WI38 (cell line): ENCODE data around the gene TRIM10.

Experiments
- H3K4me3 ChIP-seq: 2 replicates; pipeline ENCODE4 v1.5.1; 2011; ENCODE audit warnings: low read depth, mild to moderate bottlenecking, control low read depth, low read length
- CTCF ChIP-seq: IDR thresholded peaks from 2 replicates; pipeline ENCODE4 v1.5.1; 2012; ENCODE audit warnings: low read depth, mild to moderate bottlenecking, control low read depth, low read length

Gene TRIM10

GRCh38 chr6:30188541-30188940 is 27.5 kb upstream of the TRIM10 start:
- no peak overlapping the region for H3K4me3 ChIP-seq
- TF ChIP-seq CTCF = no peak

GRCh38 chr6:30185846-30186484 is 25.0 kb upstream of the TRIM10 start:
- H3K4me3 ChIP-seq = no peak overlapping the region
- TF ChIP-seq CTCF = no peak

DNA sequence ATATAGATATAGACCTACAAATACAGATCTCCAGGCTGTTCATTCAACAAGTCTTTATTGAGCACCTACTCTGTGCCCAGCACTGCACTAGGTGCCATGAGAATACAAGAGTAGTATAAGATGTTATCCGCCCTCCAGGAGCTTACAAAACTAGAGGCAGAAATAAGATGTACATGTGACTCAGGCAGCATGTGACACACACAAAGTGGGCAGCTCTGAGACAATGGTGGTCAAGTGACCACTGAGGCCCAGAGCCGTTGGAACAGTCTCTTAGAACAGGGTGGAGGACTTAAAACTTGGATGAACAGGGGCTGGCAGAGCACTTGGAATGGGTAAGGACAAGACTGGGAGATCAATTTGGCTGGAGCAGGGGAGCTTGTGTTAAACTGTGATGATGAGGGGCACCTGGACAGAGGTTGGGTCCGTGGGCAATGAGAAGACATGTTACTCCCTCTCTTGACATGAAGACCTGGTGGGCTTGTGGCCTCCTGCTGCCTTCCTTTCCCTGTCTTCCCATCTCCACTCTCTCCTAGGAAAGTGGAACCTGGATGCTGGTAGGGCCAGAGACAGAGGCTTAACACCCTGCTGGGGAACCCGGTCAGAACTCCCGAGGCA is 23.5 kb upstream of the TRIM10 start:
- no peak for TF ChIP-seq CTCF
- H3K4me3 ChIP-seq = no peak overlapping the region

GRCh38 chr6:30180145-30180544 is 19.1 kb upstream of the TRIM10 start:
- H3K4me3 ChIP-seq = no peak overlapping the region
- no peak for TF ChIP-seq CTCF

GRCh38 chr6:30178837-30179236 is 17.8 kb upstream of the TRIM10 start:
- TF ChIP-seq CTCF = no peak
- no peak overlapping the region for H3K4me3 ChIP-seq

DNA sequence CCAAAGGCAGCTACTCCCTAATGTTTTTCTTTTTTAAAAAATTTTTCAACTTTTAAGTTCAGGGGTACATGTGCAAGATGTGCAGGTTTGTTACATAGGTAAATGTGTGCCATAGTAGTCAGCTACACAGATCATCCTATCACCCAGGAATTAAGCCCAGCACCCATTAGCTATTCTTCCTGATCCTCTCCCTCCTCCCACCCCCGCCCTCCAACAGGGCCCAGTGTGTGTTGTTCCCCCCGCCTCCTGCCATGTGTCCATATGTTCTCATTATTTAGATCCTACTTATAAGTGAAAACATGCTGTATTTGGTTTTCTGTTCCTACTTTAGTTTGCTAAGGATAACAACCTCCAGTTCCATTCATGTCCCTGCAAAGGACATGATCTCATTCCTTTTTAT is 14.8 kb upstream of the TRIM10 start:
- no peak overlapping the region for H3K4me3 ChIP-seq
- TF ChIP-seq CTCF = no peak

DNA sequence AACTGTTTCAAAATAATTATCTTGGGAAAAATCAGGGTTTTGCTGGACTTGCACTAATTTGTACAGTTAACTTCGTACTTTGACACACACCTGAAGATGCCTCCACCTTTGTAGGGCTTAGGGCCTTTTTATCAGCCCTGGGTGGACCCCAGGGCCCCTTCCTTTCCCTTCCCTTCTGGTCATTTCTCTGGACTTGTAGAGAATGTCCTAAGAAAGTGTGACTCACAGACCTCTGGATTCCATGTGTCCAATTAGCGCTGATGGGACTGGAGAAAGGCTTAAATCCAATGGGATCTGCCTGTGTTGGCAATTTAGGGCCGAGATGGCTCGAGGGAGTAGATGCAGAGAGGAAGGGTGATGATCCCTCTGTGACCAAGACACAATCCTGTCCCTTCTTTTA is 11.7 kb upstream of the TRIM10 start:
- H3K4me3 ChIP-seq = no peak overlapping the region
- no peak for TF ChIP-seq CTCF
